ENCODE measurements around the gene PGBD5.

DNA sequence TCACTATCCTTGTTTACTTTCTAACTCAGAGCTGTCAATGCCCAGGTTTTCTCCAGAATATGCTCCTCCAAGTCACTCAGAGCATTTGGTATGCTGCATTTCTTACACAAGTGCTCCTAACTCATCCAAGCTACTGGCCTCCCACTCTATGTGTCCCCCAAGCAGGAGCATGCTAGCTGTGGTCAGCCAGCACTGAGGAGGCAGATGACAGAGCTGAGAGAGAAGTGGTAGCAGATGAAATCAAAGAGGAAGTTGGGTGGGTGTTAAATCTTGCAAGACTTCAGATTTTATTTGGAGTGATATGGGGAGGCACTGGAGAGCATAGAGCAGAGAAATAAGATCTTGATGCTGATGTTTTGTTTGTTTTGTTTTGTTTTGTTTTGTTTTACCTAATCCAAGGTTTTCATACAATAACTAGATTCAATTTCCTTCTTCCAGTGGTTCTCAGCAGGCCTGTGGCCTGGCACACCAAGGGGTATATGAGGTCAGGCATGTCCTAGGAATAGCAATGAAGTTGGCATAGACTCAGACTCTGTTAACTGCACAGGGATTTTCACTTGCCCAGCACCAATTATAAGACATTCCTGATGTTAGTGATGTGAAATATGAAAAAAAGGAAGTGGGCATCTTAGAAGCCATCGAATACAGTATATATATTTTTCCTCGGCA, 3.1 kb upstream of the PGBD5 start:
- TF ChIP-seq, protein P1, sequence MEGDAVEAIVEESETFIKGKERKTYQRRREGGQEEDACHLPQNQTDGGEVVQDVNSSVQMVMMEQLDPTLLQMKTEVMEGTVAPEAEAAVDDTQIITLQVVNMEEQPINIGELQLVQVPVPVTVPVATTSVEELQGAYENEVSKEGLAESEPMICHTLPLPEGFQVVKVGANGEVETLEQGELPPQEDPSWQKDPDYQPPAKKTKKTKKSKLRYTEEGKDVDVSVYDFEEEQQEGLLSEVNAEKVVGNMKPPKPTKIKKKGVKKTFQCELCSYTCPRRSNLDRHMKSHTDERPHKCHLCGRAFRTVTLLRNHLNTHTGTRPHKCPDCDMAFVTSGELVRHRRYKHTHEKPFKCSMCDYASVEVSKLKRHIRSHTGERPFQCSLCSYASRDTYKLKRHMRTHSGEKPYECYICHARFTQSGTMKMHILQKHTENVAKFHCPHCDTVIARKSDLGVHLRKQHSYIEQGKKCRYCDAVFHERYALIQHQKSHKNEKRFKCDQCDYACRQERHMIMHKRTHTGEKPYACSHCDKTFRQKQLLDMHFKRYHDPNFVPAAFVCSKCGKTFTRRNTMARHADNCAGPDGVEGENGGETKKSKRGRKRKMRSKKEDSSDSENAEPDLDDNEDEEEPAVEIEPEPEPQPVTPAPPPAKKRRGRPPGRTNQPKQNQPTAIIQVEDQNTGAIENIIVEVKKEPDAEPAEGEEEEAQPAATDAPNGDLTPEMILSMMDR (optimal IDR thresholded peaks at IDR 0.05 in 1 of 3, IDR thresholded peaks at IDR 0.05 in 1 of 3, conservative IDR thresholded peaks at IDR 0.05 in 1 of 3; ENCODE audit: extremely low read depth in 1 of 3, insufficient read depth in 2 of 3, low read length in 3 of 3), result no peak
- TF ChIP-seq EZH2 (IDR thresholded peaks at IDR 0.05; ENCODE audit: low read length), result no peak

Data from keratinocyte (primary cell).